HG03045 (cell line): Measurements from ENCODE around the gene TMEM183A.

Source experiments
- ATAC-seq: cut with Tn5 transposase; IDR thresholded peaks from one replicate; pipeline ENCODE4 v1.9.1; 2021; ENCODE audit warnings: mild to moderate bottlenecking, moderate library complexity; ENCODE audit not compliant: unreplicated experiment

Gene TMEM183A

GRCh38 chr1:203044546-203045250, 37.5 kb downstream of the TMEM183A start:
- ATAC-seq, result no peak

- no peak for ATAC-seq
Observed at GRCh38 chr1:203045336-203045735, 38.2 kb downstream of the TMEM183A start.

DNA sequence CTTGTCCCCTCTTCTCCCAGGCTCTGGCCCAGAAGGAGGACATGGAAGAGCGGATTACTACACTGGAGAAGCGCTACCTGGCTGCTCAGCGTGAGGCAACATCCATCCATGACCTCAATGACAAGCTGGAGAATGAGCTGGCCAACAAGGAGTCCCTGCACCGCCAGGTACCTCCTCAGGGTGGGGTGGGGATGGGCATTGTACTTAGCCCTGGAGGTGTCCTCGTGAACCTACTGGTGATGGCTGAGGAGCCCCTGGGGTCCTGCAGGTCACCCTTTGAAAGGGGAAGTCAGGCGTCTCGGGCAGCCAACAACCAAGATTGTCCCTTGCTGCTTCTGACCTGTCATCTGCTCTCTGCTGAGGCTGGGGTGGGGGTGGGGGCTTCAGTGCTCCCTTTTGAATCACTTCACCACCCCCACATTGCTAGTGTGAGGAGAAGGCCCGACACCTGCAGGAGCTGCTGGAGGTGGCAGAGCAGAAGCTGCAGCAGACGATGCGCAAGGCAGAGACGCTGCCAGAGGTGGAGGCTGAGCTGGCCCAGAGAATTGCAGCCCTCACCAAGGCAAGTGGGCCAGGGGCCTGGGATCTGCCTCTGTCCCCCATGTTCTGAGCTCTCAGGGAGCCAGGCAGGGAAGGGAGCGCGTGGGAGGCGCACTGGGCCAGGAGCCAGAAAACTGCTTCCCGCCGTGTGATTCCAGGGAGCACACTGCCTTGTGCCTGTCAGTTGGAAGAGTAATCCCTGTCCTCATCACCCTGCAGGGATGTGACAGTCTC, 38.8 kb downstream of the TMEM183A start:
- ATAC-seq, result no peak

DNA sequence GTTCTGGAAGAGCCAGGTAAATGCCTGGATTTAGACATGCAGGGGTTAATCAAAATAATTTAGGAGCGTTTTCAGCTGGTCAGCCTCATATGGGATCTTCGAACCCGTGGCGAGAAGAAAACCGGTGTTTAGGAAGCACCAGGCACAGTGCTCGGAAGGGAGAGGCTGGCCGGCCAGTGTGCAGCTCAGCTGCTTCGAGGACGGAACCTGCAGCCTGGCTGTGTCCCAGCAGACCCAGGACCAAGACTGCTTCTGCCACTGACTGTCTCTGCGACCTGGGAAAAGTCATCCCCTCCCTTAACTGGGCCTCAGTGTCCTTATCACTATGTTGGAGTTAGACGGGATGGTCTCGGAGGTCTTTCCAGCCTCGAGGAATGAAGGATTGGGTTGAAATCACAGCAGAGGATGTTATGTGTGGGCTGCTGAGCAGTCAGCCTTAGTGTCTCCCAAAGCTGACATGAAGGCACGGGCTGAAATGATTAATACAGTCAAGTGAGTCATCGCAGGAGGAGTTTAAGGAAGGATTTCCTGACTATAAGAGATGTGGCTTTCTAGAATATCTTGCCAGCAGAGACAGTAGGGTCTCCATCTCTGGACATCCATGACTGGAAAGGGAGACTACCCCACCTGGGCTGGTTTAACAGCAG, 39.9 kb downstream of the TMEM183A start:
- ATAC-seq, result no peak

GRCh38 chr1:203048086-203048485, 40.9 kb downstream of the TMEM183A start:
- no peak for ATAC-seq

DNA sequence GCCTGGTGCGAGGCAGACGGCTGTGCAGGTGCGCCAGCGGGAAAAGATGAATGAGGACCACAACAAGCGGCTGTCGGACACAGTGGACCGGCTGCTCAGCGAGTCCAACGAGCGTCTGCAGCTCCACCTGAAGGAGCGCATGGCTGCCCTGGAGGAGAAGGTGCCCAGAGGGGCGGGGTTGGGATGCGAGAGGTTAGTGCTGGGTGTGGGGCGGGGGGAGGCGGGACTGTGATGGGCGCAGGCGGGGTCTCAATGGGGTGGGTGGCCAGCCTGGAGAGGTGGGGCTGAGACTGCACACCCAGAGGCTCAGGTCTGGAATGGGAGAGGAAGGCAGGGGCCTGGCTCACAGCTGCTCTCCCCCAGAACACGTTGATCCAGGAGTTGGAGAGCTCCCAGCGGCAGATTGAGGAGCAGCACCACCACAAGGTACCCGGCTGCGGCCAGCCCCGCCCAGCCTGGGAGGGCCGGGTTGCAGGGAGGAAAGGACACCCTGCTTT, 41.4 kb downstream of the TMEM183A start:
- no peak for ATAC-seq

GRCh38 chr1:203049077-203049476, 41.9 kb downstream of the TMEM183A start:
- no peak for ATAC-seq

- no peak for ATAC-seq
Observed at GRCh38 chr1:203049576-203050180, 42.5 kb downstream of the TMEM183A start.

GRCh38 chr1:203050826-203051225, 43.7 kb downstream of the TMEM183A start:
- ATAC-seq, result no peak

DNA sequence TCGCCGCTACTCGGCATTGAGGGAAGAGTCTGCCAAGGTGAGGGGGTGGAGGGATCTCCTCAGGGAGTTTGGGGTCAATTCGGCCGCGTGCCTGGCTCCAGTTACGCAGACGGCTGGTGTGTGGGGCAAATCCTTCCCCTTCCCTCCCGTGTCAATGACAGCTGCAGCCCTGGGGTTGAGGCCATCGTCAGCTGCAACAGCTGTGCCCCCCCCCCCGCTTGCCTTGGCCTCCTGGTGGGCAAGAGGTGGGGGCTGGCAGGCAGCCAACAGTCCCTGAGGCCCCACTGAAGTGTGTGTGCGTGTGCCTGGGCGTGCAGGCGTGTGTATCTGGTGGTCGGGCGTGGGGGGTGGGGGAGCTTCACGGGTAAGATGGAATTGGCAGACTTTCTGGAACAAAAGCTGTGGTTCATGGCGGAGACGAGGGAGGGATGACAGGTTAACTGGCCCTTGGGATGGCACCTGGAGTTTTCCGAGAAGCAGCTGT, 44.7 kb downstream of the TMEM183A start:
- ATAC-seq, result no peak

- ATAC-seq, result no peak
Observed at GRCh38 chr1:203052601-203053000, 45.4 kb downstream of the TMEM183A start.

DNA sequence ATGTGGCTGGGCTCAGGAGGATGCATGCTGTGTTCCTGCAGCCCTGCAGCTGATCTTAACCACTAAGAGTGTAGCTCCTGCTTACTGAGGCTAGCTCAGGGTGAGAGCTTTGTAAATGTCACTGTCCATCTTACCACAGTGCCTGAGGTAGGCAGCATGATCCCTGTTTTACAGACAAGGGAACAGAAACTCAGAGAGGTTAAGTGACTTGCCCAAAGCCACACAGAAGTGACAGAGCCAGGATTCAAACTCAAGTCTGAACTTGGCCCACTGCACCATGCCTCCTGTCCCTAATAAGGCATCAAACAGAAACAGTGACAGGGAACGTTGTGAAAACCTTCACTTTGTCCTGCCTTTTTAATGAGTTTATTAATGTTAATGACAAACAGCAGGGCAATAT, 47.0 kb downstream of the TMEM183A start:
- no peak for ATAC-seq

GRCh38 chr1:203054642-203055041, 47.5 kb downstream of the TMEM183A start:
- ATAC-seq, result no peak

DNA sequence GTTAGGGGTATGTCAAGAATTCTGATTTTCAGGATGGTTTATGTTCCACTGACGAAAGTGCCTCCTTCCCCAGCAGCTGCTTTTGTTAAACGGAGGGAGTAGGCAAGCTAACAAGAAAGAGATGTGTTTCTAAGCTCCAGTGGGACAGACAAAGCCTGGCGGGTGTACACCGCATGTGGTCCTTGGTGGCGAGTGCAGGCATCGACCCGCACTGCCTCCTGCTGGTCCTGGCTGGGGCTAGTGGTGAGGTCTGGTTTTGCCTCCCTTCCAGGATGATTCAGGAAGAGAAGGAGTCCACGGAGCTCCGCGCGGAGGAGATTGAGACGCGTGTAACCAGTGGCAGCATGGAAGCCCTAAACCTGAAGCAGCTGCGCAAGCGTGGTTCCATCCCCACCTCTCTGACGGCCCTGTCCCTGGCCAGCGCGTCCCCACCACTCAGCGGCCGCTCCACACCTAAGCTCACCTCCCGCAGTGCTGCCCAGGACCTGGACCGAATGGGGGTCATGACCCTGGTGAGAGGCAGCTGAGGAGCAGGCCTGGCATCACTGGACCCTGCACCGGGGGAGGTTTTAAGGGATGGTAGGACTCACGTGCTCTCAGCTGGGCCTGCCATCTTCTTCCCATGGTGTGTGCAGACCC, 48.1 kb downstream of the TMEM183A start:
- ATAC-seq, result no peak

DNA sequence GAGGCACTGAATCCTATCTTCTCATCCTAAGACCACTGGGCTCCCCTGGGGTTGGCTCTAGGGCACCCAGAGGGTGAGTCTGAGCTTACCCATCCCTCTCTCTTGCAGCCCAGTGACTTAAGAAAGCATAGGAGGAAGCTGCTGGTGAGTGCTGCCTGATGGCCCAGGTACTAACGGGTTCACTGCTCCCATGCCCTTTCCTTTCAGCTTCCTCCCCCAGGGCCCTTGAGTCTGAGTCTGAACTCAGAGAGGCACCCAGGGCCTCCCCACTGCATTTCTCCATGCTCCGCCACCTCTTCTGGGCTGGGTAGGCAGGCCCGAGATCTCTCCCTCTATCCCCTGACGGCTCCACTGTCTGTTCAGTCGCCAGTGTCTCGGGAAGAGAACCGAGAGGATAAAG, 48.8 kb downstream of the TMEM183A start:
- ATAC-seq, result no peak

DNA sequence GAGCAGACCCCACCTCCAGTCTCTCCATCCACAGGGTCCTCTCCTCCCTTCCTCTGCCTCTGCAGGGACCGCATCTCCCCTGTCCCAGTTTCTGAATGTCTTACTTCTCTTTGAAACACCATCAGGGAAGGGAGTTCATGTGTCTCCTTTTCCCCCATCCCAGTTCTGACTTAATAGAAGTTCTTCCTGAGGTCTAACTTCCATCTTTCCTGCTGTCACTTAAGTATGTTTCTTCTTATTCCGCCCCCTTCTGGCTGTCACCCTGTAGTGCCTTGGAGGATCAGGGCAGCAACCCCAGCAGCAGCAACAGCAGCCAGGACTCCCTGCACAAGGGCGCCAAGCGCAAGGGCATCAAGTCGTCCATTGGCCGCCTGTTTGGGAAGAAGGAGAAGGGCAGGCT, 49.3 kb downstream of the TMEM183A start:
- ATAC-seq, result no peak

GRCh38 chr1:203057911-203058675, 50.9 kb downstream of the TMEM183A start:
- ATAC-seq, result no peak

- ATAC-seq, result no peak
Observed at GRCh38 chr1:203058676-203058935, 51.4 kb downstream of the TMEM183A start.

DNA sequence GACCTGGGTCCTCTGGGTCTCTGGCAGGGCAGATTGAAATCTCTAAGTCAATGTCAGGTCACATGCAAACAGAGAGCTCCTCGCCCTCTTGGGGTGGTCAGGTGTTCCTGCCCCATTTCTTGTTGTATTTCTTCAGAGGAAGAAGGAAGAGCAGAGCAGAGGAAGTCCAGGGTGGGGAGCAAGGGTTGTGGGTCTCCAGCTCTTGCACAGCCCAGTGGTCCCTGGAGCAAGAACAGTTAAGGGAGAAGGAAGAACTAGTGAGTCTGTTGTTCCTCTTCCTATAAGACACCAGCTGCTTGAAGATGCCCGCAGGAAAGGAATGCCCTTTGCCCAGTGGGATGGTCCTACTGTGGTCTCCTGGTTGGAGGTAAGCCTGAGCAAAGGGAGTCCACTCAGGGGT, 52.3 kb downstream of the TMEM183A start:
- ATAC-seq, result no peak

DNA sequence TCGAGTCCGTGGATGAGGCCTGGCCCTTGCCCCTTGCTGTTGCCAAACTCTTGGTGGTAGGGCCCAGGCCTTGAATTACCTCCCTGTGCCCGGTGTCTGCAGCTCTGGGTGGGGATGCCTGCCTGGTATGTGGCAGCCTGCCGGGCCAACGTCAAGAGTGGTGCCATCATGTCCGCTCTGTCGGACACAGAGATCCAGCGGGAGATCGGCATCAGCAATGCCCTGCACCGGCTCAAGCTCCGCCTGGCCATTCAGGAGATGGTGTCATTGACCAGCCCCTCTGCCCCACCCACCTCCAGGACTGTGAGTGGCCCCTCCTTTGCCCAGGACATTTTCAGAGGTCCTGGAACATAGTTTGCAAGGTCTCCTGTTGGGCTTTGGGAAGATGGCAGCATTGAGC, 52.9 kb downstream of the TMEM183A start:
- ATAC-seq, result no peak
